ENCODE measurements around the gene BACH1.
A peak's percentile ranks its signal among the peaks of the same experiment; 100 is the strongest.

Gene BACH1

DNA sequence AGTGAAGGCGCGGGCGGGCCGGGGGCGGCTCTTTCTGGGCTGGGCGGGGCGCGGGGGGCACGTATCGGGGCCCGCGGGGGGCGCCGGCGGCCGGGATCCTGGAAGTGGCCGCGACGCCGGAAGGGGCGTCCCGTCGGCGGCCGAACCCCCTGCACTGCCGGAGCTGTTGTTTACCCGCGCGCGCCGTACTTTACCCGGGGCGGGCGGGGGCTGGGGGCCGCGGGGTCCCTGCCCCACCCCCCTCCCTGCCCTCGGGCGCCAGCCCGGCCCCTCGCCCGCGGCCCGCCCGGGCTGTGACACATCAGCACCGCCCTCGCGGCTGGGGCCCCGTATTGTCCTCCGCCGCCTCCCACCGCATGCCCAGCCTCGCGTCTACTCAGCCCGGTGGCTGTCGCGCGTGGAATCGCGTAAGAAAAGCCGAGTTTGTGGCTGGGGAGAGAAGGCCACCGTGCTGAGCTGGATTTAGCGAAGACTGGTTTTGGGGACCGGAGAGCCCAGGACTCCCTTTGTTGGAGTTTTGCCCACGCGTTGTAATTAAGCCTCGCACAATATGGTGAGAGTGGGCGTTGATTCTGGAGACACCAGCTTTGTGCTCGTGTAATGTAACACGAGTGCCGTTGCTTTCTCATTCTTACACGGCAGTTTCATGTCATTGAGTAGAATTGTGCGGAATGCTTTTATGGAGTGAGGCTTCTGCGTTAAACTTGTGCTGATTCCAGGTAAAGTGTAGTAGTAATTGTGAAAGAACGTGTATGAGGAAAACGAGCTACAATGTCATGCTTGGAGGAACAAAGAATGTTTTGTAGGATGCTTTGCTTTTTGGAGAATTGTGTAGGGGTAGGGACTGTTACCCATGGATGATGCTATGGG is 559 bp downstream of the BACH1 start:
- H3K4me3 ChIP-seq (ENCODE audit: low read depth, low read length): peak overlapping the region; percentile 96
- POLR2A ChIA-PET: interaction anchor here (0.7 to 3.6 kb wide), 19 partner anchors 9 to 226 kb away, joined by 3 to 23 read pairs (median 6); partner anchors contain the start of gene CCT8
- TF ChIP-seq CTCF (IDR thresholded peaks at IDR 0.05; ENCODE audit: insufficient read depth, low read length, missing control alignments): no peak
- CTCF ChIA-PET: interaction anchor here (0.6 to 5.1 kb wide), 6 partner anchors 11 to 208 kb away, joined by 3 to 42 read pairs (median 3); no protein-coding TSS in a partner anchor
- DNase-seq (ENCODE audit: low read depth, low spot score): no peak

- peak overlapping the region; percentile 96 for H3K4me3 ChIP-seq (ENCODE audit: low read depth, low read length)
- DNase-seq (ENCODE audit: low read depth, low spot score): peak; percentile 82
- no peak for TF ChIP-seq CTCF (IDR thresholded peaks at IDR 0.05; ENCODE audit: insufficient read depth, low read length, missing control alignments)
- ChIA-PET POLR2A (interaction anchor here (0.6 to 3.6 kb wide), 22 partner anchors 8 to 227 kb away, joined by 3 to 23 read pairs (median 6); partner anchors contain the start of gene CCT8), CTCF (interaction anchor here (0.5 to 5.1 kb wide), 15 partner anchors 9 to 209 kb away, joined by 3 to 42 read pairs (median 3); no protein-coding TSS in a partner anchor)
Observed at GRCh38 chr21:29299916-29300806, 1.4 kb downstream of the BACH1 start.

GRCh38 chr21:29300807-29301138 is 2.1 kb downstream of the BACH1 start:
- POLR2A ChIA-PET: interaction anchor here (0.8 to 3.6 kb wide), 15 partner anchors 13 to 227 kb away, joined by 3 to 23 read pairs (median 6); partner anchors contain the start of gene CCT8
- no peak for DNase-seq (ENCODE audit: low read depth, low spot score)
- CTCF ChIA-PET: interaction anchor here (0.6 to 5.1 kb wide), 11 partner anchors 8 to 210 kb away, joined by 3 to 42 read pairs (median 3); no protein-coding TSS in a partner anchor
- no peak for TF ChIP-seq CTCF (IDR thresholded peaks at IDR 0.05; ENCODE audit: insufficient read depth, low read length, missing control alignments)
- H3K4me3 ChIP-seq (ENCODE audit: low read depth, low read length): peak overlapping the region; percentile 96

DNA sequence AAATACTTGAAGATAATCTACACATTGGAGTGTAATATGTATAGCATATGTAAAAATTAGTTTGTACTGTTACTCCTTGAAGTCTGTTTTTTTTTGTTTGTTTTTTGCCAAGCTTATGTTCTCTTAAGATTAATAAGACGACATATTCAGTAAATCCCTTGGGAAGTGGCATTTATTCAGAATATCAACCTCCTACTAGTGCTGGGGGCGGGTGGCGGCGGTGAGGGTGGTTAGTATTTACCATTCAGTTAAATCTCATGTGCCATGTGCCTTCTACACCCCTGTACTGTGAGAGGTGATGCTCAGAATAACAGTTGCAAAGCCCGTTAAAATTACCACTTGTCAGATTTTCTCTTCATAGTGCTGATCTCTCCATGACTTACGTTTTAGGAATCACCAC is 3.0 kb downstream of the BACH1 start:
- no peak for DNase-seq (ENCODE audit: low read depth, low spot score)
- no peak for TF ChIP-seq CTCF (IDR thresholded peaks at IDR 0.05; ENCODE audit: insufficient read depth, low read length, missing control alignments)
- ChIA-PET POLR2A (interaction anchor here (1.1 to 2.6 kb wide), 5 partner anchors 15 to 208 kb away, joined by 3 to 10 read pairs (median 6); no protein-coding TSS in a partner anchor), CTCF (interaction anchor here (0.9 to 5.1 kb wide), 7 partner anchors 12 to 137 kb away, joined by 3 to 42 read pairs (median 5); no protein-coding TSS in a partner anchor)
- peak overlapping the region; percentile 96 for H3K4me3 ChIP-seq (ENCODE audit: low read depth, low read length)

GRCh38 chr21:29302359-29302875 is 3.7 kb downstream of the BACH1 start:
- TF ChIP-seq CTCF (IDR thresholded peaks at IDR 0.05; ENCODE audit: insufficient read depth, low read length, missing control alignments): no peak
- no peak for DNase-seq (ENCODE audit: low read depth, low spot score)
- CTCF ChIA-PET: interaction anchor here (0.9 to 5.1 kb wide), 10 partner anchors 13 to 228 kb away, joined by 3 to 42 read pairs (median 4); no protein-coding TSS in a partner anchor
- H3K4me3 ChIP-seq (ENCODE audit: low read depth, low read length): peak overlapping the region; percentile 96
- POLR2A ChIA-PET: interaction anchor here (0.6 to 2.0 kb wide), 3 partner anchors 14 to 211 kb away, joined by 3 to 7 read pairs (median 3); no protein-coding TSS in a partner anchor
